GM12878 (cell line): ENCODE measurements around the gene MFGE8. TPM values are rescaled to one million over a fixed set of nuclear protein-coding genes. Genes with fewer than 3 reads are reported as not detected.

Source experiments
- CEBPZ ChIP-seq: fragments of 150-350 bp; IDR thresholded peaks from 2 replicates; pipeline ENCODE4 v1.6.1; 2016; ENCODE audit warnings: low read depth, low read length
- CHD4 ChIP-seq: fragments of 200-600 bp; sonication (generic); IDR thresholded peaks from 2 replicates; pipeline ENCODE4 v1.6.1; 2016; ENCODE audit warnings: mild to moderate bottlenecking
- E2F8 ChIP-seq: fragments of 450-650 bp; IDR thresholded peaks from 2 replicates; pipeline ENCODE4 v1.6.1; 2018; ENCODE audit warnings: mild to moderate bottlenecking, low read depth, moderate library complexity; ENCODE audit not compliant: partially characterized antibody
- FOXM1 ChIP-seq: IDR thresholded peaks from 2 replicates; pipeline ENCODE4 v1.6.1; 2012; ENCODE audit warnings: low read depth, mild to moderate bottlenecking, inconsistent platforms, low read length, moderate library complexity
- LARP7 ChIP-seq: fragments of 450-650 bp; IDR thresholded peaks from 2 replicates; pipeline ENCODE4 v1.6.1; 2017; ENCODE audit warnings: mild to moderate bottlenecking
- NR2F1 ChIP-seq: fragments of 450-650 bp; conservative IDR thresholded peaks from 2 replicates; pipeline ENCODE4 v1.6.1; 2017; ENCODE audit warnings: mild to moderate bottlenecking
- PBX3 ChIP-seq: IDR thresholded peaks from 2 replicates; pipeline ENCODE4 v1.6.1; 2011; ENCODE audit warnings: mild to moderate bottlenecking, low read depth, low read length, moderate library complexity; ENCODE audit not compliant: insufficient replicate concordance
- PKNOX1 ChIP-seq: fragments of 450-650 bp; IDR thresholded peaks from 2 replicates; pipeline ENCODE4 v1.6.1; 2016; ENCODE audit warnings: mild to moderate bottlenecking
- PML ChIP-seq: IDR thresholded peaks from 2 replicates; pipeline ENCODE4 v1.6.1; 2012; ENCODE audit warnings: low read length, inconsistent platforms
- SPI1 ChIP-seq: IDR thresholded peaks from 2 replicates; pipeline ENCODE4 v1.6.1; 2011; ENCODE audit warnings: low read depth, mild to moderate bottlenecking, low read length, moderate library complexity, borderline replicate concordance; ENCODE audit not compliant: insufficient read depth
- ZBTB11 ChIP-seq: fragments of 450-650 bp; formaldehyde crosslinking; IDR thresholded peaks from 2 replicates; pipeline ENCODE4 v1.5.0; 2022; ENCODE audit warnings: mild to moderate bottlenecking, missing genetic modification characterization
- ZBTB40 ChIP-seq: fragments of 450-650 bp; IDR thresholded peaks from 2 replicates; pipeline ENCODE4 v1.6.1; 2016; ENCODE audit warnings: mild to moderate bottlenecking, moderate library complexity, borderline replicate concordance
- polyA plus RNA-seq, 11 experiments: library from polyadenylated mRNA; depleted of rRNA in 4 of 11; unstranded in 6 of 11; stranded (reverse) in 5 of 11; fragments of >200 nt; fragmentation: Nextera tagmentation in 4 of 11; fragmentation: Illumina TruSeq in 1 of 11; extraction: Ambion mirVana in 4 of 11; extraction: Trizol in 1 of 11; gene quantifications; 1 replicate in 1 of 11; 2 replicates in 10 of 11; pipeline versions ENCODE4 v1.2.1 to v1.2.3, GENCODE V29; 2011 to 2016; ENCODE audit warnings: inconsistent platforms in 2 of 11, missing spikeins in 2 of 11, low read depth in 1 of 11
- total RNA-seq, 4 experiments: library from RNA; depleted of rRNA in 3 of 4; stranded (reverse); fragments of >200 nt in 3 of 4; fragmentation: Illumina TruSeq in 1 of 4; extraction: Trizol in 1 of 4; gene quantifications; 2 replicates each; pipeline versions ENCODE4 v1.2.1 to v1.2.3, GENCODE V29; 2013 to 2021

MFGE8 gene
- total and polyA plus RNA-seq, 10 of the 15 experiments (the other 5 are each of a cell fraction or from before 2014, with no cell fraction given), result 0.81 to 5.9 (median 1.0) TPM; not detected in 2

GRCh38 chr15:88904624-88905327, 8.4 kb downstream of the MFGE8 start (continued):
- TF ChIP-seq CEBPZ, result no peak
- TF ChIP-seq ZBTB40, result no peak
- peak; percentile 55 for TF ChIP-seq LARP7
- TF ChIP-seq CHD4, result no peak
- TF ChIP-seq SPI1, result no peak
- 0 out of 2 replicates have a peak, but pooled peaks have one; percentile 43 for TF ChIP-seq NR2F1
- no peak for TF ChIP-seq PML
- no peak for TF ChIP-seq E2F8
- TF ChIP-seq PKNOX1, result peak; percentile 31; the same call in 1 of the 2 replicates
- no peak for TF ChIP-seq FOXM1
- TF ChIP-seq PBX3, result no peak
- TF ChIP-seq ZBTB11 (CRISPR knock-in tag), result no peak
